H9 (cell line): ENCODE results near the gene COL28A1. TPM values are rescaled to one million over a fixed set of nuclear protein-coding genes. Genes with fewer than 3 reads are reported as not detected.

ENCODE experiments used
- DNase-seq: peaks from one replicate; pipeline ENCODE4 v3.0.0-alpha.2; 2017
- H2AFZ ChIP-seq: one replicate; pipeline ENCODE4 v1.6.1; 2013; ENCODE audit warnings: mild to moderate bottlenecking, low read length, control low read depth, moderate library complexity
- H2AK5ac ChIP-seq: 2 replicates; pipeline ENCODE4 v1.6.1; 2013; ENCODE audit warnings: low read length, control low read depth, mixed read lengths; ENCODE audit not compliant: insufficient read length
- H2BK120ac ChIP-seq: one replicate; pipeline ENCODE4 v1.6.1; 2013; ENCODE audit warnings: low read depth, mild to moderate bottlenecking, low read length, control low read depth, inconsistent platforms; ENCODE audit not compliant: poor library complexity, severe bottlenecking
- H2BK12ac ChIP-seq: 2 replicates; pipeline ENCODE4 v1.6.1; 2013; ENCODE audit warnings: low read length, control low read depth, mixed read lengths, low read depth; ENCODE audit not compliant: insufficient read length
- H2BK15ac ChIP-seq: 2 replicates; pipeline ENCODE4 v1.6.1; 2013; ENCODE audit warnings: low read depth, low read length, control low read depth
- H2BK20ac ChIP-seq: one replicate; pipeline ENCODE4 v1.6.1; 2013; ENCODE audit warnings: low read depth, mild to moderate bottlenecking, low read length, control low read depth, inconsistent platforms; ENCODE audit not compliant: poor library complexity, severe bottlenecking
- H2BK5ac ChIP-seq: 2 replicates; pipeline ENCODE4 v1.6.1; 2013; ENCODE audit warnings: low read length, control low read depth, mixed read lengths; ENCODE audit not compliant: insufficient read length
- H3K14ac ChIP-seq: 2 replicates; pipeline ENCODE4 v1.6.1; 2013; ENCODE audit warnings: low read length, control low read depth; ENCODE audit not compliant: insufficient read depth
- H3K18ac ChIP-seq: 2 replicates; pipeline ENCODE4 v1.6.1; 2013; ENCODE audit warnings: low read depth, mild to moderate bottlenecking, mixed read lengths, low read length, control low read depth; ENCODE audit not compliant: insufficient read length
- H3K23ac ChIP-seq: 2 replicates; pipeline ENCODE4 v1.6.1; 2013; ENCODE audit warnings: low read length, control low read depth, mixed read lengths, low read depth; ENCODE audit not compliant: insufficient read length
- H3K23me2 ChIP-seq: 2 replicates; pipeline ENCODE4 v1.6.1; 2013; ENCODE audit warnings: low read depth, mild to moderate bottlenecking, mixed read lengths, low read length, control low read depth; ENCODE audit not compliant: insufficient read length, poor library complexity, severe bottlenecking
- H3K27ac ChIP-seq: 2 replicates; pipeline ENCODE4 v1.5.1; 2013; ENCODE audit warnings: low read length, control low read depth, mixed read lengths, low read depth; ENCODE audit not compliant: insufficient read length
- H3K27me3 ChIP-seq: 2 replicates; pipeline ENCODE4 v1.6.1; 2013; ENCODE audit warnings: low read length, control low read depth, inconsistent platforms; ENCODE audit not compliant: insufficient read depth
- H3K4ac ChIP-seq: 2 replicates; pipeline ENCODE4 v1.6.1; 2013; ENCODE audit warnings: low read depth, mild to moderate bottlenecking, control low read depth, inconsistent platforms, low read length, moderate library complexity
- H3K4me1 ChIP-seq: 2 replicates; pipeline ENCODE4 v1.6.1; 2013; ENCODE audit warnings: low read length, control low read depth, inconsistent platforms; ENCODE audit not compliant: insufficient read depth
- H3K4me2 ChIP-seq: 2 replicates; pipeline ENCODE4 v1.6.1; 2013; ENCODE audit warnings: low read length, control low read depth, mixed read lengths; ENCODE audit not compliant: insufficient read length, insufficient read depth
- H3K56ac ChIP-seq: 2 replicates; pipeline ENCODE4 v1.6.1; 2013; ENCODE audit warnings: low read depth, mild to moderate bottlenecking, mixed read lengths, low read length, control low read depth; ENCODE audit not compliant: insufficient read length
- H3K79me1 ChIP-seq: 2 replicates; pipeline ENCODE4 v1.6.1; 2013; ENCODE audit warnings: low read depth, mild to moderate bottlenecking, moderate library complexity, low read length, control low read depth, inconsistent platforms; ENCODE audit not compliant: insufficient read depth, poor library complexity, severe bottlenecking
- H3K79me2 ChIP-seq: 2 replicates; pipeline ENCODE4 v1.6.1; 2013; ENCODE audit warnings: low read length, control low read depth, inconsistent platforms; ENCODE audit not compliant: insufficient read depth
- H3K9ac ChIP-seq: 2 replicates; pipeline ENCODE4 v1.6.1; 2013; ENCODE audit warnings: low read length, control low read depth, mixed read lengths; ENCODE audit not compliant: insufficient read length; ENCODE audit errors: extremely low read depth
- H3K9me3 ChIP-seq: one replicate; pipeline ENCODE4 v1.6.1; 2013; ENCODE audit warnings: low read depth, low read length, inconsistent platforms; ENCODE audit not compliant: control insufficient read depth
- H3T11ph ChIP-seq: one replicate; pipeline ENCODE4 v1.6.1; 2013; ENCODE audit warnings: mild to moderate bottlenecking, low read length, control low read depth, inconsistent platforms
- H4K20me1 ChIP-seq: one replicate; pipeline ENCODE4 v1.6.1; 2013; ENCODE audit not compliant: control insufficient read depth, insufficient read length, insufficient read depth
- H4K5ac ChIP-seq: 2 replicates; pipeline ENCODE4 v1.6.1; 2013; ENCODE audit warnings: low read depth, mild to moderate bottlenecking, mixed read lengths, low read length, control low read depth; ENCODE audit not compliant: insufficient read length
- H4K8ac ChIP-seq: replicated peaks from 2 replicates; pipeline ENCODE4 v1.6.1; 2013; ENCODE audit warnings: low read length, control low read depth, mixed read lengths, low read depth; ENCODE audit not compliant: insufficient read length
- H4K91ac ChIP-seq: 2 replicates; pipeline ENCODE4 v1.6.1; 2013; ENCODE audit warnings: low read depth, mild to moderate bottlenecking, moderate library complexity, mixed read lengths, low read length, control low read depth; ENCODE audit not compliant: insufficient read length
- H3K27ac Mint-ChIP-seq, 3 experiments: 2 replicates in 2 of 3; 3 replicates in 1 of 3; pipeline ENCODE4 v1.8.0; 2020 to 2021; ENCODE audit warnings: mixed read lengths in 3 of 3, mild to moderate bottlenecking in 1 of 3, moderate library complexity in 1 of 3
- H3K27me3 Mint-ChIP-seq: 2 replicates; pipeline ENCODE4 v1.8.0; 2021; ENCODE audit warnings: low read depth, mild to moderate bottlenecking, moderate library complexity, mixed read lengths
- H3K36me3 Mint-ChIP-seq, 3 experiments: 2 replicates in 2 of 3; 3 replicates in 1 of 3; pipeline ENCODE4 v1.8.0; 2020 to 2021; ENCODE audit warnings: low read depth in 3 of 3, mixed read lengths in 3 of 3; ENCODE audit not compliant: insufficient read depth in 1 of 3
- H3K4me1 Mint-ChIP-seq, 2 experiments: 2 replicates each; pipeline ENCODE4 v1.8.0; 2020; ENCODE audit warnings: mixed read lengths in 2 of 2
- H3K4me3 Mint-ChIP-seq, 2 experiments: 2 replicates in 1 of 2; 3 replicates in 1 of 2; pipeline ENCODE4 v1.8.0; 2020 to 2021; ENCODE audit warnings: mild to moderate bottlenecking in 2 of 2, mixed read lengths in 2 of 2, moderate library complexity in 1 of 2
- H3K9me3 Mint-ChIP-seq, 2 experiments: 2 replicates in 1 of 2; 3 replicates in 1 of 2; pipeline ENCODE4 v1.8.0; 2020; ENCODE audit warnings: mild to moderate bottlenecking in 2 of 2, mixed read lengths in 2 of 2, moderate library complexity in 1 of 2
- WGBS: extraction: QIAGEN DNeasy Blood & Tissue Kit; methylation state at CpG from one replicate; pipeline ENCODE4 v1.1.7; 2013; ENCODE audit warnings: missing lambda C conversion rate, low lambda C conversion rate, mixed read lengths; ENCODE audit not compliant: insufficient read length; ENCODE audit errors: extremely low coverage; 5-methylcytosine and 5-hydroxymethylcytosine counted together
- total RNA-seq: library from RNA; stranded (reverse); gene quantifications from 2 replicates; pipeline ENCODE4 v1.2.1, GENCODE V29; 2021
- TF ChIP-seq, protein P1 (sequence below): fragments of 200-600 bp; sonication (generic); conservative IDR thresholded peaks from 3 replicates; pipeline ENCODE4 v1.8.0; 2021; ENCODE audit warnings: antibody characterized with exemption, mild to moderate bottlenecking

The COL28A1 gene
- total RNA-seq, 1 experiment from 2014 or later: 0.66 TPM

DNA sequence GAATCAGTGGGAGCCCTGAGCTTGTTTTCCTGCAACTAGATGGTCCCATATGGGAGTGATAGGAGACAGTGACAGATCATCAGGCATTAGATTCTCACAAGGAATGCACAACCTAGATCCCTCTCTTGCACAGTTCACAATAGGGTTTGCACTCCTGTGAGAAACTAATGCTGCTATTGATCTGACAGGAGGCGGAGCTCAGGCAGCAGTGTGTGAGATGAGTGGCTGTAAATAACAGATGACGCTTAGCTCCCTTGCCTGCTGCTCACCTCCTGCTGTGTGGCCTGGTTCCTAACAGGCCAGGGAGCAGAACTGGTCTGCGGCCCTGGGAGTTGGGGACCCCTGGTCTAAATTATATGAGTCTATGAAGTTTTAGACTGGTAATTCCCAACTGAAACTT, 34.9 kb upstream of the COL28A1 start:
- H3K4me2 ChIP-seq: no peak overlapping the region
- H3K23me2 ChIP-seq: peaks cover 3% of the 10 kb centered on the region
- no peak overlapping the region for H3K56ac ChIP-seq
- H4K20me1 ChIP-seq: no peaks in the 10 kb centered on the region
- Mint-ChIP-seq H3K27ac (no peak overlapping the region), H3K27me3 (no peaks in the 10 kb centered on the region), H3K4me3 (no peak overlapping the region), H3K4me1 (peaks cover 15 to 20% of the 10 kb centered on the region in 2 experiments), H3K36me3 (peaks cover 25 to 39% (median 27%) of the 10 kb centered on the region in 3 experiments), H3K9me3 (peaks cover 10% of the 10 kb centered on the region in 2 experiments)
- no peak overlapping the region for H2BK20ac ChIP-seq
- no peaks in the 10 kb centered on the region for H3K9me3 ChIP-seq
- no peak overlapping the region for H4K8ac ChIP-seq
- H3K27me3 ChIP-seq: no peaks in the 10 kb centered on the region
- H2BK5ac ChIP-seq: no peak overlapping the region
- no peak overlapping the region for H2AK5ac ChIP-seq
- H3K4ac ChIP-seq: no peak overlapping the region
- no peak overlapping the region for H3K14ac ChIP-seq
- peaks cover 3% of the 10 kb centered on the region for H3K79me1 ChIP-seq
- no peak overlapping the region for H2BK15ac ChIP-seq
- H2BK120ac ChIP-seq: no peak overlapping the region
- H4K5ac ChIP-seq: no peak overlapping the region
- H3K18ac ChIP-seq: no peak overlapping the region
- H3K9ac ChIP-seq: no peak overlapping the region
- DNase-seq: no peak
- H4K91ac ChIP-seq: no peak overlapping the region
- H2AFZ ChIP-seq: no peak overlapping the region
- H3K27ac ChIP-seq: no peak overlapping the region
- no peak overlapping the region for H3T11ph ChIP-seq
- peaks cover 8% of the 10 kb centered on the region; the same call in 1 of the 2 replicates for H3K4me1 ChIP-seq
- TF ChIP-seq, protein P1, sequence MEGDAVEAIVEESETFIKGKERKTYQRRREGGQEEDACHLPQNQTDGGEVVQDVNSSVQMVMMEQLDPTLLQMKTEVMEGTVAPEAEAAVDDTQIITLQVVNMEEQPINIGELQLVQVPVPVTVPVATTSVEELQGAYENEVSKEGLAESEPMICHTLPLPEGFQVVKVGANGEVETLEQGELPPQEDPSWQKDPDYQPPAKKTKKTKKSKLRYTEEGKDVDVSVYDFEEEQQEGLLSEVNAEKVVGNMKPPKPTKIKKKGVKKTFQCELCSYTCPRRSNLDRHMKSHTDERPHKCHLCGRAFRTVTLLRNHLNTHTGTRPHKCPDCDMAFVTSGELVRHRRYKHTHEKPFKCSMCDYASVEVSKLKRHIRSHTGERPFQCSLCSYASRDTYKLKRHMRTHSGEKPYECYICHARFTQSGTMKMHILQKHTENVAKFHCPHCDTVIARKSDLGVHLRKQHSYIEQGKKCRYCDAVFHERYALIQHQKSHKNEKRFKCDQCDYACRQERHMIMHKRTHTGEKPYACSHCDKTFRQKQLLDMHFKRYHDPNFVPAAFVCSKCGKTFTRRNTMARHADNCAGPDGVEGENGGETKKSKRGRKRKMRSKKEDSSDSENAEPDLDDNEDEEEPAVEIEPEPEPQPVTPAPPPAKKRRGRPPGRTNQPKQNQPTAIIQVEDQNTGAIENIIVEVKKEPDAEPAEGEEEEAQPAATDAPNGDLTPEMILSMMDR: no peak
- H2BK12ac ChIP-seq: no peak overlapping the region
- no peak overlapping the region for H3K23ac ChIP-seq
- WGBS: no CpG with 5 or more reads among the region's 3 CpGs
- peaks cover 18% of the 10 kb centered on the region; the same call in 1 of the 2 replicates for H3K79me2 ChIP-seq
